Heart left ventricle (tissue), 16 donors: ENCODE measurements around the gene APOL4. TPM values are rescaled to one million over a fixed set of nuclear protein-coding genes. Genes with fewer than 3 reads are reported as not detected.

Experiments
- ATAC-seq, 4 donors: fragments of 200-7000 bp; cut with Tn5 transposase; one replicate each; pipeline ENCODE4 v1.9.1; 2020 to 2022; ENCODE audit warnings: moderate library complexity in 4 of 4, mild to moderate bottlenecking in 3 of 4, moderate number of reproducible peaks in 1 of 4
- DNase-seq, 5 donors: peaks; one replicate each; pipeline ENCODE4 v3.0.0-alpha.2; 2020
- H3K27ac ChIP-seq, 12 donors: fragments of 200-600 bp; sonication (generic) in 4 of 12; one replicate each; pipeline versions ENCODE4 v1.5.0 to v1.8.0; 2016 to 2022; ENCODE audit warnings: mild to moderate bottlenecking in 2 of 12
- H3K27me3 ChIP-seq, 9 donors: fragments of 200-600 bp; sonication (generic) in 2 of 9; one replicate each; pipeline versions ENCODE4 v1.5.1 to v1.8.0; 2016 to 2022; ENCODE audit warnings: mild to moderate bottlenecking in 3 of 9
- H3K36me3 ChIP-seq, 9 donors: fragments of 200-600 bp; sonication (generic) in 2 of 9; one replicate each; pipeline versions ENCODE4 v1.5.0 to v1.8.0; 2018 to 2022; ENCODE audit warnings: mild to moderate bottlenecking in 2 of 9
- H3K4me1 ChIP-seq, 12 donors: fragments of 200-600 bp; sonication (generic) in 4 of 12; one replicate each; pipeline versions ENCODE4 v1.5.0 to v1.8.0; 2016 to 2022; ENCODE audit warnings: mild to moderate bottlenecking in 3 of 12
- H3K4me3 ChIP-seq, 12 donors: fragments of 200-600 bp; sonication (generic) in 4 of 12; one replicate each; pipeline versions ENCODE4 v1.5.0 to v1.8.0; 2017 to 2022; ENCODE audit warnings: mild to moderate bottlenecking in 9 of 12, moderate library complexity in 4 of 12
- H3K9me3 ChIP-seq, 12 donors: fragments of 200-600 bp; sonication (generic) in 4 of 12; one replicate each; pipeline versions ENCODE4 v1.5.0 to v1.8.0; 2016 to 2022; ENCODE audit warnings: mild to moderate bottlenecking in 1 of 12
- POLR2A ChIP-seq, 2 donors: fragments of 450-650 bp; IDR thresholded peaks; one replicate each; pipeline ENCODE4 v1.6.1; 2017; ENCODE audit warnings: antibody characterized with exemption in 2 of 2, mild to moderate bottlenecking in 2 of 2, moderate library complexity in 2 of 2
- WGBS, 4 donors: extraction: QIAGEN DNeasy Blood & Tissue Kit in 2 of 4; methylation state at CpG; one replicate each; pipeline versions ENCODE4 v1.1.5 to v1.1.7; 2013 to 2018; 5-methylcytosine and 5-hydroxymethylcytosine counted together
- intact Hi-C, 10 donors: fragments of 100-400 bp; cut with DNase I; formaldehyde crosslinking; loops; one replicate each; pipeline versions ENCODE4 v1.11.1 to v1.14.2; 2022
- polyA plus RNA-seq, 2 donors: library from polyadenylated mRNA; stranded (reverse); fragments of 200-250 nt; gene quantifications; one replicate each; pipeline ENCODE4 v1.2.3, GENCODE V29; 2013
- total RNA-seq, 9 donors: library from RNA; depleted of rRNA in 2 of 9; stranded (reverse); fragments of >200 nt in 2 of 9; fragmentation: NEBNext Ultra II Directional in 3 of 9; extraction: Animal tissue kit (Norgen Biotek cat#: 25700) in 3 of 9; gene quantifications; one replicate each; pipeline versions ENCODE4 v1.1.0 to v1.2.4, GENCODE V29; 2016 to 2023
- TF ChIP-seq, protein P1 (sequence below), 12 donors: fragments of 200-600 bp; sonication (generic) in 4 of 12; IDR thresholded peaks; one replicate each; pipeline versions ENCODE4 v1.5.0 to v1.8.0; 2018 to 2022; ENCODE audit warnings: antibody characterized with exemption in 12 of 12, mild to moderate bottlenecking in 5 of 12
- donor health status: ischemic (EF 13 %, LVEDD 7.1; RV severe dilation, severe dysfunction).
- donor health status: healthy with polysubstance abuse.
- donor health status: DM: no; HTN: yes; CAD: no.
- donor health status: DM: no; HTN: no; CAD: no.
- donor health status: ischemic (EF 25% LVEDD 6.9; RV normal size, moderate dysfunction).
- donor health status: ischemic (EF 25% LVEDD 5.7; RV mildly dilated, moderate dysfunction).
- donor health status: healthy.
- donor health status: DM: yes; HTN: yes; CAD: no.
- donor health status: ischemic (EF 35%, LVEDD 5.7; RV mildly dilated, moderate dysfunction).
- donor health status: nonischemic (EF 11% LVEDD 7.7; RV severe dilation, severe dysfunction).
- donor health status: DM: yes; HTN: yes; CAD: no.
- donor health status: PGD.
- donor health status: ischemic (EF 29% LVEDD 5.4; RV normal size, mild dysfunction).
- donor health status: nonischemic (EF 23%, LVEDD 6.1; RV moderate dilation, normal function).

APOL4 gene
- total and polyA plus RNA-seq, 11 donors: 1.7 to 26.5 (median 4.0) TPM; not detected in 2

DNA sequence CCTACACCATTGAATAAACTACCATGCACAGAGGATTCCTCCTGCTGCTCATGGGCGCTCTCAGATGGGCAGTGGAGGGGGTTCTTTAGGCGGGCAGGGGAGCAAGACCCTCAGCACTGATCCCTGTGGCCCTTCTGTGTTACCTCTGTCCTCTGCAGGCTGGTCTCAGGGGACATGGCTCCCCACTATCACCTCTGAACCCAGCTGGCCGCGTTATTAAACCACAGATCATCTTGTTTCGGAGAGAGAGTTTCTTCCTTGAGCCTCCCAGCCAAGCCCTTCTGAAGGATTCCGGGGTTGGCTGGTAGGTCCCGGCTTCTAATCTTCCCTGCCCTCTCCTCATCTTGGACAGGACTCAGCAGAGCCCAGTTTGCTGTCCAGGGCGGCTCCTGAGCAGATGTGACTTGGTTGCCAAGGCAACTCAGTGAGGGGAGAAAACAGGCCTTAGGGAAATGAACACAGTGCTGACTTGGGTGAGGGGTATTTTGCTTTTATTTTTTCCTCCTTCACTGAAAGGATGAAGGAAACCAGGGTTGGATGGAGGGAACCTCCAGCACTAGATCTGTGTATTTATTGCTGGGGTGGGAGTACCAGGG lies 54.3 kb downstream of the APOL4 start:
- intact Hi-C loops: loop anchor here in 8 of 10 donors (1.0 to 10.0 kb wide), 8 partner anchors 32 to 340 kb away; partner anchors contain the start of gene TXN2 (in 3 of the 8)
- no peak overlapping the region for H3K4me3 ChIP-seq
- peak overlapping the region in 4 of 12 donors; percentile 2 to 43 (median 36) for H3K27ac ChIP-seq
- peaks cover 6 to 63% (median 42%) of the 10 kb centered on the region in 12 donors for H3K4me1 ChIP-seq
- TF ChIP-seq, protein P1, sequence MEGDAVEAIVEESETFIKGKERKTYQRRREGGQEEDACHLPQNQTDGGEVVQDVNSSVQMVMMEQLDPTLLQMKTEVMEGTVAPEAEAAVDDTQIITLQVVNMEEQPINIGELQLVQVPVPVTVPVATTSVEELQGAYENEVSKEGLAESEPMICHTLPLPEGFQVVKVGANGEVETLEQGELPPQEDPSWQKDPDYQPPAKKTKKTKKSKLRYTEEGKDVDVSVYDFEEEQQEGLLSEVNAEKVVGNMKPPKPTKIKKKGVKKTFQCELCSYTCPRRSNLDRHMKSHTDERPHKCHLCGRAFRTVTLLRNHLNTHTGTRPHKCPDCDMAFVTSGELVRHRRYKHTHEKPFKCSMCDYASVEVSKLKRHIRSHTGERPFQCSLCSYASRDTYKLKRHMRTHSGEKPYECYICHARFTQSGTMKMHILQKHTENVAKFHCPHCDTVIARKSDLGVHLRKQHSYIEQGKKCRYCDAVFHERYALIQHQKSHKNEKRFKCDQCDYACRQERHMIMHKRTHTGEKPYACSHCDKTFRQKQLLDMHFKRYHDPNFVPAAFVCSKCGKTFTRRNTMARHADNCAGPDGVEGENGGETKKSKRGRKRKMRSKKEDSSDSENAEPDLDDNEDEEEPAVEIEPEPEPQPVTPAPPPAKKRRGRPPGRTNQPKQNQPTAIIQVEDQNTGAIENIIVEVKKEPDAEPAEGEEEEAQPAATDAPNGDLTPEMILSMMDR (IDR thresholded peaks at IDR 0.05): no peak
- TF ChIP-seq POLR2A (IDR thresholded peaks at IDR 0.05): no peak
- ATAC-seq (no peak), DNase-seq (no peak)
- no peaks in the 10 kb centered on the region for H3K9me3 ChIP-seq
- H3K27me3 ChIP-seq: no peaks in the 10 kb centered on the region
- 61 to 78% (median 70%) methylated on average over 8 of the region's 8 CpGs for WGBS, 4 donors
- H3K36me3 ChIP-seq: peaks cover 0 to 86% (median 53%) of the 10 kb centered on the region in 9 donors

DNA sequence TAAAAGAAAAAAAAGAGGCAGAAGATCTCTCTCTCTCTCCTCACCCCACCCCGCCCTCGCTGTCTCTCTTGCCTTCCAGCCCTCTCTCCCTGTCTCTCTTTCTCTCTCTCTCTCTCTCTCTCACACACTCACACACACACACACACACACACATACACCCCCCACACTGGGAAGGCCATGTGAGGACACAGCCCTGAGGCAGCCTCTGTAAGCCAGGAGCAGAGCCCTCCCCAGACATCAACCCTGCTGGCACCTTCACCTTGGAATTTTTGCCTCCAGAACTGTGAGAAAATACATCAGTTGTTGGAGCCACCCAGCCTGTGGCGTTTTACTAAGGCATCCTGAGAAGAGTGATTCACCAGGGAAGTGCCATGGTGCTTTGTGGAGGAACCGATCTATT lies 55.7 kb downstream of the APOL4 start:
- ATAC-seq (peak in 3 of 4 donors; percentile 10 to 28 (median 13)), DNase-seq (no peak)
- WGBS, 4 donors: 54 to 79% (median 70%) methylated on average over 3 to 4 of the region's 4 CpGs
- Histone ChIP-seq H3K4me3 (no peak overlapping the region), H3K27ac (peak overlapping the region in 2 of 12 donors; percentile 4 to 32), H3K36me3 (peaks cover 0 to 93% (median 67%) of the 10 kb centered on the region in 9 donors), H3K27me3 (no peaks in the 10 kb centered on the region), H3K9me3 (no peaks in the 10 kb centered on the region), H3K4me1 (peaks cover 6 to 49% (median 32%) of the 10 kb centered on the region in 12 donors)
- intact Hi-C loops: loop anchor here (1.0 to 10.0 kb wide), 9 partner anchors 34 to 341 kb away; partner anchors contain the start of gene TXN2 (in 3 of the 10)
- no peak for TF ChIP-seq POLR2A (IDR thresholded peaks at IDR 0.05)
- TF ChIP-seq, protein P1 (IDR thresholded peaks at IDR 0.05): no peak

DNA sequence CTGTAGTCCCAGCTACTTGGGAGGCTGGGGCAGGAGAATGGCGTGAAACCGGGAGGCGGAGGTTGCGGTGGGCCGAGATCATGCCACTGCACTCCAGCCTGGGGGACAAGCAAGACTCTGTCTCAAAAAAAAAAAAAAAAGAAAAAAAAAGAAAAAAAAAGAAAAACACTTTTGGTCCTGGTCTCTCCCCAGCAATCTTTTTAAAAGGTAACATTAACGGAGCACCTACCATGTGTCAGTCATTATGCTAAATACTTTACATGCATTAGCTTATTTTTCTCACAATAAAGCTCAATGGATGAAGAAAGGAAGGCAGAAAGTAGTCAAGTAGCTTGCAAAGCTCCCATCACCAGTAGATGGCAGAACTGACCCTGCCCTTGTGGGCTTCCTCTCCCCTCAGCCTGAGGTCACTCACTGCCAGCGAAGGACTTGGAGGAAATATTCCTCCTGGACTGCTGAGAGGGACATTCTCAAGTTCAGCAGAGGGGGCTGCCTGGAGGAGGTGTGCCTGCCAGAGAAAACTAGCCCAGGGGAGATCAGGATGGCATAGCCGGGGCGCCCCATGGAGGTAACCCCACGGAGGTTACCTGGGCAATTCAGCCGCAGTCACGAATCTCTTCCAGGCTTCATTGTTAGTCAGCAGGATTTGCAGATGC lies 56.6 kb downstream of the APOL4 start:
- Histone ChIP-seq H3K36me3 (peaks cover 0 to 96% (median 73%) of the 10 kb centered on the region in 9 donors), H3K27me3 (no peaks in the 10 kb centered on the region), H3K27ac (peak overlapping the region in 5 of 12 donors; percentile 1 to 32 (median 4)), H3K9me3 (no peaks in the 10 kb centered on the region), H3K4me3 (no peak overlapping the region), H3K4me1 (peaks cover 2 to 40% (median 23%) of the 10 kb centered on the region in 12 donors)
- TF ChIP-seq, protein P1 (IDR thresholded peaks at IDR 0.05): peak; percentile 65 to 92 (median 80)
- TF ChIP-seq POLR2A (IDR thresholded peaks at IDR 0.05): no peak
- WGBS, 4 donors: 48 to 64% (median 59%) methylated on average over 12 of the region's 12 CpGs
- peak; percentile 67 to 85 (median 84) for ATAC-seq
- DNase-seq: peak in 4 of 5 donors; percentile 50 to 72 (median 68)
- intact Hi-C loops: loop anchor here (1.0 to 10.0 kb wide), 9 partner anchors 35 to 342 kb away; partner anchors contain the start of gene TXN2 (in 3 of the 10)

DNA sequence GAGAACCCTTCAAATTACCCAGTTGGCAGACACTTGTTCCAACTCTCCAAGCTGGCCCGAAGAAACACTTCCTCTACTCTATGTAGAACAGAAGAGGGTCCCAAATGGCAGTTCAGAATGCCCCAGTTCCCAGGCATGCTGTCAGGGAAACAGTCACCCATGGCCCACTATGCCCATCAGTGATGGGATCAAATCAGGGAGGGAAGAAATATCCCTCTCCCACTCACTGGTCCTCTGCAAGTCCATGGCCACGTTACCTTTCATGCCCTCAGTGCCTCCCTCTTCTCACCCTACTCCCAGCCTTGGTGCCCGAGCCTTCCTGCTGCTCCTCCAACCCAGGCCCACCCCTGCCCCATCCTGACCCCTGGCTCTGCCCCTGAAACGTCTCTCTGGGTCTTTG lies 57.7 kb downstream of the APOL4 start:
- Histone ChIP-seq H3K36me3 (peaks cover 0 to 89% (median 64%) of the 10 kb centered on the region in 9 donors), H3K27ac (no peak overlapping the region), H3K9me3 (no peaks in the 10 kb centered on the region), H3K27me3 (no peaks in the 10 kb centered on the region), H3K4me1 (peaks cover 0 to 33% (median 18%) of the 10 kb centered on the region in 12 donors), H3K4me3 (no peak overlapping the region)
- intact Hi-C loops: loop anchor here in 9 of 10 donors (2.0 to 10.0 kb wide), 7 partner anchors 37 to 341 kb away; partner anchors contain the start of gene TXN2 (in 3 of the 9)
- WGBS, 4 donors: 69 to 82% (median 75%) methylated on average over 4 of the region's 4 CpGs
- ATAC-seq (no peak), DNase-seq (no peak)
- TF ChIP-seq, protein P1 (IDR thresholded peaks at IDR 0.05): no peak
- TF ChIP-seq POLR2A (IDR thresholded peaks at IDR 0.05): no peak
